HepG2 (cell line): Measurements from ENCODE around the gene FUZ. TPM values are rescaled to one million over a fixed set of nuclear protein-coding genes. Genes with fewer than 3 reads are reported as not detected.

Experiments used
- ATAC-seq: fragments of 200-7000 bp; cut with Tn5 transposase; 3 replicates; pipeline ENCODE4 v1.9.1; 2020; ENCODE audit warnings: mild to moderate bottlenecking, moderate library complexity
- BruUV-seq: library from RNA; stranded (reverse); fragments of 400-500 nt; replicated peaks from 2 replicates; lab custom pipeline; 2021; lab: Mats Ljungman, UMichigan
- CTCF ChIA-PET: fragments of 300-600 bp; formaldehyde crosslinking; extraction: SDS; loops from one replicate; lab custom pipeline; 2021; ENCODE audit warnings: low total read pairs, inconsistent platforms, low intra/inter-chr PET ratio; lab: Yijun Ruan, JAX
- POLR2A ChIA-PET: fragments of 350-600 bp; sonication (Branson Sonifier 250); formaldehyde crosslinking; loops from one replicate; lab custom pipeline; 2020; ENCODE audit warnings: antibody characterized with exemption, inconsistent platforms; lab: Yijun Ruan, JAX
- DNase-seq: peaks from one replicate; pipeline ENCODE4 v3.0.0-alpha.2; 2015; ENCODE audit warnings: low spot score
- FAIRE-seq: peaks from 3 replicates; lab custom pipeline; 2011; peaks lifted over from hg19 to GRCh38; lab: Jason Lieb, UNC
- H2AFZ ChIP-seq: one replicate; pipeline ENCODE4 v1.6.1; 2011; ENCODE audit warnings: low read length, inconsistent platforms
- H3K27ac ChIP-seq: fragments of 300-600 bp; 3 replicates; pipeline ENCODE4 v1.8.0; 2011; ENCODE audit warnings: mixed run types, mild to moderate bottlenecking, mixed read lengths, low read length, inconsistent platforms; ENCODE audit not compliant: insufficient read depth; ENCODE audit errors: extremely low read length
- H3K27me3 ChIP-seq, 2 experiments: fragments of 200-600 bp in 1 of 2; 2 replicates in 1 of 2; 3 replicates in 1 of 2; pipeline versions ENCODE4 v1.6.0 to v1.8.0; 2011; ENCODE audit warnings: low read length in 2 of 2, mild to moderate bottlenecking in 2 of 2, moderate library complexity in 2 of 2, inconsistent platforms in 1 of 2; ENCODE audit not compliant: insufficient read depth in 2 of 2, control insufficient read depth in 1 of 2
- H3K36me3 ChIP-seq, 2 experiments: fragments of 200-600 bp in 1 of 2; replicated peaks in 1 of 2; 2 replicates in 1 of 2; 3 replicates in 1 of 2; pipeline versions ENCODE4 v1.5.1 to v1.8.0; 2011; ENCODE audit warnings: low read length in 2 of 2, inconsistent platforms in 1 of 2; ENCODE audit not compliant: insufficient read depth in 2 of 2, control insufficient read depth in 1 of 2
- H3K4me1 ChIP-seq: 2 replicates; pipeline ENCODE4 v1.5.1; 2012; ENCODE audit warnings: low read length, inconsistent platforms; ENCODE audit not compliant: insufficient read depth
- H3K4me2 ChIP-seq: 2 replicates; pipeline ENCODE4 v1.6.0; 2011; ENCODE audit warnings: low read depth, low read length, inconsistent platforms
- H3K4me3 ChIP-seq, 3 experiments: fragments of 200-600 bp in 1 of 3; sonication (generic), shearing (Covaris generic) in 1 of 3; replicated peaks in 1 of 3; 2 replicates each; pipeline ENCODE4 v1.5.1; 2011 to 2016; ENCODE audit warnings: low read length in 3 of 3, inconsistent platforms in 2 of 3, low read depth in 2 of 3, mild to moderate bottlenecking in 2 of 3, control low read depth in 1 of 3, mixed read lengths in 1 of 3; ENCODE audit not compliant: insufficient read depth in 1 of 3
- H3K79me2 ChIP-seq: one replicate; pipeline ENCODE4 v1.6.1; 2011; ENCODE audit warnings: low read length, inconsistent platforms; ENCODE audit not compliant: insufficient read depth
- H3K9ac ChIP-seq: 2 replicates; pipeline ENCODE4 v1.6.0; 2011; ENCODE audit warnings: mild to moderate bottlenecking, low read depth, low read length, inconsistent platforms; ENCODE audit not compliant: insufficient read depth
- H3K9me3 ChIP-seq: 2 replicates; pipeline ENCODE4 v1.5.1; 2012; ENCODE audit warnings: mild to moderate bottlenecking, low read length
- H4K20me1 ChIP-seq: 2 replicates; pipeline ENCODE4 v1.6.0; 2011; ENCODE audit warnings: inconsistent platforms, mild to moderate bottlenecking, low read length, moderate library complexity; ENCODE audit not compliant: insufficient read depth
- BCL3 ChIP-seq: sonication (generic); formaldehyde crosslinking; IDR thresholded peaks from 2 replicates; pipeline ENCODE4 v1.5.1; 2020; ENCODE audit warnings: mild to moderate bottlenecking, missing genetic modification reagents, moderate library complexity
- HNF1B ChIP-seq: sonication (generic); formaldehyde crosslinking; IDR thresholded peaks from 2 replicates; pipeline ENCODE4 v1.5.1; 2020; ENCODE audit warnings: mild to moderate bottlenecking, moderate library complexity, missing genetic modification reagents
- PCBP2 ChIP-seq: fragments of 200-400 bp; formaldehyde crosslinking; optimal IDR thresholded peaks from 2 replicates; pipeline ENCODE3; 2018; ENCODE audit warnings: low read length, low read depth; ENCODE audit not compliant: poor library complexity, severe bottlenecking
- POLR2AphosphoS2 ChIP-seq: IDR thresholded peaks from 2 replicates; pipeline ENCODE4 v1.6.1; 2011; ENCODE audit warnings: low read depth, low read length, improper control_type of control experiment
- RAD21 ChIP-seq: fragments of 450-650 bp; formaldehyde crosslinking; IDR thresholded peaks from 2 replicates; pipeline ENCODE4 v1.5.0; 2020; ENCODE audit warnings: mild to moderate bottlenecking
- RBM22 ChIP-seq: fragments of 200-400 bp; formaldehyde crosslinking; optimal IDR thresholded peaks from 2 replicates; pipeline ENCODE3; 2017; ENCODE audit warnings: mild to moderate bottlenecking, low read length, moderate library complexity
- XRCC5 ChIP-seq: fragments of 200-400 bp; formaldehyde crosslinking; optimal IDR thresholded peaks from 2 replicates; pipeline ENCODE3; 2017; ENCODE audit warnings: mild to moderate bottlenecking, low read length
- ZNF232 ChIP-seq: sonication (generic); formaldehyde crosslinking; IDR thresholded peaks from 2 replicates; pipeline ENCODE4 v1.4.0; 2020; ENCODE audit warnings: missing genetic modification reagents, borderline replicate concordance
- ZNF564 ChIP-seq: sonication (generic); formaldehyde crosslinking; IDR thresholded peaks from 2 replicates; pipeline ENCODE4 v1.8.1; 2023; ENCODE audit warnings: mild to moderate bottlenecking, missing genetic modification reagents
- ZNF761 ChIP-seq: sonication (generic); formaldehyde crosslinking; conservative IDR thresholded peaks from 2 replicates; pipeline ENCODE4 v1.4.0; 2020; ENCODE audit warnings: mild to moderate bottlenecking, missing genetic modification reagents
- ZNF768 ChIP-seq: sonication (generic); formaldehyde crosslinking; IDR thresholded peaks from 2 replicates; pipeline ENCODE4 v1.4.0; 2020; ENCODE audit warnings: missing genetic modification reagents
- WGBS: methylation state at CpG from one replicate; pipeline ENCODE4 v1.1.6; 2017; ENCODE audit warnings: low lambda C conversion rate; 5-methylcytosine and 5-hydroxymethylcytosine counted together
- in situ Hi-C: cut with HindIII; loops from 2 replicates; pipeline ENCODE4 v1.10.0; 2017; ENCODE audit warnings: low pct_unique_long_range_greater_than_20kb; ENCODE audit not compliant: extremely low pct_ligation_motif_present
- intact Hi-C: fragments of 100-400 bp; cut with micrococcal nuclease; formaldehyde crosslinking; loops from one replicate; pipeline ENCODE4 v1.10.0; 2022; ENCODE audit not compliant: unreplicated experiment
- polyA plus RNA-seq, 8 experiments: library from polyadenylated mRNA; depleted of rRNA in 3 of 8; stranded (reverse) in 7 of 8; unstranded in 1 of 8; fragments of >200 nt; fragmentation: Illumina TruSeq in 4 of 8; extraction: Trizol in 4 of 8; gene quantifications; 2 replicates each; pipeline versions ENCODE4 v1.2.1 to v1.2.3, GENCODE V29; 2011 to 2016; ENCODE audit warnings: low read depth in 4 of 8, missing spikeins in 1 of 8, mixed read lengths in 1 of 8; ENCODE audit not compliant: insufficient read depth in 1 of 8
- total RNA-seq, 5 experiments: library from RNA; depleted of rRNA; stranded (reverse); fragments of >200 nt; fragmentation: Illumina TruSeq; extraction: Trizol; gene quantifications; 2 replicates each; pipeline ENCODE4 v1.2.3, GENCODE V29; 2016; ENCODE audit warnings: low read depth in 1 of 5

The FUZ gene
- total and polyA plus RNA-seq, 2 of the 13 experiments (the other 11 are each of a cell fraction or from before 2014, with no cell fraction given) = 0.08 TPM; not detected in 1

- no peak for TF ChIP-seq HNF1B (CRISPR knock-in tag)
- TF ChIP-seq RBM22 = no peak
- TF ChIP-seq ZNF232 (CRISPR knock-in tag) = no peak
- TF ChIP-seq POLR2AphosphoS2 = no peak
- no peak for TF ChIP-seq ZNF564 (CRISPR knock-in tag)
These were observed 42.6 kb downstream of the FUZ start (continued) for GRCh38 chr19:49770529-49770928.

GRCh38 chr19:49767967-49768581 is 45.0 kb downstream of the FUZ start:
- peaks cover 60% of the 10 kb centered on the region for H3K4me1 ChIP-seq
- ATAC-seq = no peak
- H3K9me3 ChIP-seq = no peaks in the 10 kb centered on the region
- ChIA-PET CTCF (no interaction called here), POLR2A (no interaction called here)
- no peaks in the 10 kb centered on the region for H4K20me1 ChIP-seq
- no peaks in the 10 kb centered on the region for H3K36me3 ChIP-seq
- H3K27ac ChIP-seq = peak overlapping the region; percentile 51
- in situ Hi-C loops (no loop called here), intact Hi-C loops (loop anchor here (10.0 kb wide), 1 partner anchor 47 kb away; the partner anchor contains the start of genes FUZ and MED25)
- TF ChIP-seq XRCC5 (peak; percentile 10), PCBP2 (peak; percentile 25), ZNF761 (CRISPR knock-in tag) (0 out of 2 replicates have a peak, but pooled peaks have one; percentile 37), ZNF768 (CRISPR knock-in tag) (peak; percentile 70), BCL3 (CRISPR knock-in tag) (no peak), RAD21 (CRISPR knock-in tag) (no peak)
- no TSS peak for BruUV-seq
- H3K27me3 ChIP-seq = no peaks in the 10 kb centered on the region; a peak in 1 of 5 replicates
- DNase-seq = no peak
- peaks cover 20% of the 10 kb centered on the region for H3K79me2 ChIP-seq
- H2AFZ ChIP-seq = no peak overlapping the region
- 40% methylated on average over 8 of the region's 12 CpGs for WGBS
- peak overlapping the region; percentile 95 for H3K4me2 ChIP-seq
- peak overlapping the region; percentile 78 for H3K9ac ChIP-seq
- peak overlapping the region; percentile 88 to 96 (median 95) for H3K4me3 ChIP-seq
- FAIRE-seq = no peak
